ENCODE measurements around the gene ATP11B. TPM values are rescaled to one million over a fixed set of nuclear protein-coding genes. Genes with fewer than 3 reads are reported as not detected.

The ATP11B gene
- total and polyA plus RNA-seq, 2 donors (not counting 1 experiment from before 2014, with no cell fraction given): 34.9 to 77.8 TPM

DNA sequence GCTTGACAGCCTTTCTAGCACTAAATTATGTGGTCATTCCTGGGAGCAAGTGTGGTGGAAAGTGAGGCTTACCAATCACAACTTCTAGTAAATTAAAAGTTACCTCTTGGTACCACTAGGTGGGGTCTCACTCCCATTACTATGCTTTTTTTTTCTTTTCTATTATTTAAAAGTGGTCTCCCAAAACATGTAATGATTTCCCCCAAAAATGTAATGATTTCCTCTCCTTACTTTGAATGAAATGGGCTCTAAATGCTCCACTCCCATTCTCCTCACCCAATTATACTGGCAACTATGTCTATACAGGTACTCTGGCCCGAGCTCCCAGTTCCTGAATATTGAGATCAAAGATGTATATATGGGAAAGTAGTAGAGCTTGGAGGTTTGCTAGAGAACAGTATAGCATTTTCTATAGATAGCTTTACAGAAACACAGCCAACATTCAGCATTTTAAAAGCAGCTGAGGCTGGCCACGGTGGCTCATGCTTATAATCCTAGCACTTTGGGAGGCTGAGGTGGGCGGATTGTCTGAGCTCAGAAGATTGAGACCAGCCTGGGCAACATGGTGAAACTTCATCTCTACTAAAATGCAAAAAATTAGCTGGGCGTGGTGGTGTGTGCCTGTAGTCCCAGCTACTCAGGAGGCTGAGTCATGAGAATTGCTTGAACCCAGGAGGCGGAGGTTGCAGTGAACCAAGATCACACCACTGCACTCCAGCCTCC lies 116.2 kb downstream of the ATP11B start:
- Histone ChIP-seq H3K27ac (ENCODE audit: insufficient read depth, low read length) (no peak overlapping the region), H3K9ac (ENCODE audit: insufficient read depth, low read length) (no peak overlapping the region), H3K4me3 (replicated peaks in 1 of 4; ENCODE audit: control extremely low read depth in 1 of 4, insufficient read depth in 1 of 4, low read depth in 3 of 4, low read length in 4 of 4) (no peak overlapping the region), H3K9me3 (ENCODE audit: control insufficient read depth, insufficient read depth, low read depth, low read length) (no peaks in the 10 kb centered on the region), H3K4me2 (ENCODE audit: extremely low read depth, insufficient read depth, low read length) (no peak overlapping the region), H3K36me3 (ENCODE audit: control insufficient read depth, insufficient read depth, low read length) (no peaks in the 10 kb centered on the region), H3K79me2 (ENCODE audit: control insufficient read depth, insufficient read depth, low read length) (no peaks in the 10 kb centered on the region), H3K4me1 (ENCODE audit: control insufficient read depth, extremely low read depth, insufficient read depth, low read length) (no peaks in the 10 kb centered on the region), H4K20me1 (ENCODE audit: control insufficient read depth, extremely low read depth, insufficient read depth, low read length) (no peaks in the 10 kb centered on the region), H3K27me3 (ENCODE audit: control insufficient read depth, insufficient read depth, low read length) (no peaks in the 10 kb centered on the region), H2AFZ (ENCODE audit: low read length) (no peak overlapping the region)
- TF ChIP-seq, protein P1, sequence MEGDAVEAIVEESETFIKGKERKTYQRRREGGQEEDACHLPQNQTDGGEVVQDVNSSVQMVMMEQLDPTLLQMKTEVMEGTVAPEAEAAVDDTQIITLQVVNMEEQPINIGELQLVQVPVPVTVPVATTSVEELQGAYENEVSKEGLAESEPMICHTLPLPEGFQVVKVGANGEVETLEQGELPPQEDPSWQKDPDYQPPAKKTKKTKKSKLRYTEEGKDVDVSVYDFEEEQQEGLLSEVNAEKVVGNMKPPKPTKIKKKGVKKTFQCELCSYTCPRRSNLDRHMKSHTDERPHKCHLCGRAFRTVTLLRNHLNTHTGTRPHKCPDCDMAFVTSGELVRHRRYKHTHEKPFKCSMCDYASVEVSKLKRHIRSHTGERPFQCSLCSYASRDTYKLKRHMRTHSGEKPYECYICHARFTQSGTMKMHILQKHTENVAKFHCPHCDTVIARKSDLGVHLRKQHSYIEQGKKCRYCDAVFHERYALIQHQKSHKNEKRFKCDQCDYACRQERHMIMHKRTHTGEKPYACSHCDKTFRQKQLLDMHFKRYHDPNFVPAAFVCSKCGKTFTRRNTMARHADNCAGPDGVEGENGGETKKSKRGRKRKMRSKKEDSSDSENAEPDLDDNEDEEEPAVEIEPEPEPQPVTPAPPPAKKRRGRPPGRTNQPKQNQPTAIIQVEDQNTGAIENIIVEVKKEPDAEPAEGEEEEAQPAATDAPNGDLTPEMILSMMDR (conservative IDR thresholded peaks at IDR 0.05 in 1 of 2, IDR thresholded peaks at IDR 0.05 in 1 of 2; ENCODE audit: low read depth in 1 of 2, low read length in 2 of 2): peak; percentile 39 to 54
- TF ChIP-seq EZH2 (IDR thresholded peaks at IDR 0.05; ENCODE audit: low read length, missing control alignments): no peak
- peak; percentile 39 for DNase-seq (ENCODE audit: low read depth in 2 of 2)

DNA sequence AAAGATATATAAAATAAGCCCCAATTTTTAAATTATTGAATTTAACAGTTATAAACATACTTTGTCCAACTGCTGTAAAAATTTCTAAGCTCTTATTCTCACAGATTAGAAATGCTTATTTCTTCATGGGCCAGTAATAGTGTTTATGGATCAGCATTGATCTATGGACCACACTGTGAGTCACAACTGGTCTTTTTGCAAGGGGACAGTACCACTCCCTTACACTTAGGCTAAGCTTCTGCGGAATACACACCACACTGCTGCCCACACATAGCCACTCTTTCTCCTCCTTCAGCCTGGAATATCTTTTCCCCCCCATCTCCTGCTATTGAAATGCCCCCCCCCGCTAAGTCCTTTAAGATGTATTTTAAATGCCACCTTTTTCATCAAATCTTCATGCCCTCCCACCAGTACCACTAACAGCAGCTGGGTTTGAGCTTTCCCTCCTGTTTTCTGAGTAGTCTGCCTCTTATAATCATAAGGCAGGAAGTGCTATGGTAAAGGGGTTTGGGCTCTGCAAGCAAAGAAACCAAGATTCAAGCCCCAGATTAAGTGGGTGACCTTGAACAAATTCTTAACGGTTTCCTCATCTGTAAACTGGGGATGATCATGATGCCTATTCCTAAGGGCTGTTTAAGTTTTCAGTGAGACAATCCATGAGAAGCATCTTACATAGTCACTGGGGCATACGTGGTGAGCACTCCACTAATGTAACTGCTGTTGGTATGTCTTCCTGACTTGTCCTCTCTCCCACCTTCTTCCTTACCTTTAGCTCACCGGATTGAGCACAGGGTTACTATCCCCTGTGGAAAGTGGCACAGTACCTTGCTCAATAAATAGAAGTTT lies 117.9 kb downstream of the ATP11B start:
- H4K20me1 ChIP-seq (ENCODE audit: control insufficient read depth, extremely low read depth, insufficient read depth, low read length): no peaks in the 10 kb centered on the region
- no peak overlapping the region for H2AFZ ChIP-seq (ENCODE audit: low read length)
- H3K4me1 ChIP-seq (ENCODE audit: control insufficient read depth, extremely low read depth, insufficient read depth, low read length): no peaks in the 10 kb centered on the region
- H3K9me3 ChIP-seq (ENCODE audit: control insufficient read depth, insufficient read depth, low read depth, low read length): no peaks in the 10 kb centered on the region
- TF ChIP-seq, protein P1 (conservative IDR thresholded peaks at IDR 0.05 in 1 of 2, IDR thresholded peaks at IDR 0.05 in 1 of 2; ENCODE audit: low read depth in 1 of 2, low read length in 2 of 2): no peak
- TF ChIP-seq EZH2 (IDR thresholded peaks at IDR 0.05; ENCODE audit: low read length, missing control alignments): no peak
- H3K4me3 ChIP-seq (replicated peaks in 1 of 4; ENCODE audit: control extremely low read depth in 1 of 4, insufficient read depth in 1 of 4, low read depth in 3 of 4, low read length in 4 of 4): no peak overlapping the region
- H3K79me2 ChIP-seq (ENCODE audit: control insufficient read depth, insufficient read depth, low read length): no peaks in the 10 kb centered on the region
- H3K9ac ChIP-seq (ENCODE audit: insufficient read depth, low read length): no peak overlapping the region
- no peak overlapping the region for H3K4me2 ChIP-seq (ENCODE audit: extremely low read depth, insufficient read depth, low read length)
- DNase-seq (ENCODE audit: low read depth in 2 of 2): no peak
- H3K27me3 ChIP-seq (ENCODE audit: control insufficient read depth, insufficient read depth, low read length): no peaks in the 10 kb centered on the region
- H3K36me3 ChIP-seq (ENCODE audit: control insufficient read depth, insufficient read depth, low read length): no peaks in the 10 kb centered on the region
- H3K27ac ChIP-seq (ENCODE audit: insufficient read depth, low read length): no peak overlapping the region

DNA sequence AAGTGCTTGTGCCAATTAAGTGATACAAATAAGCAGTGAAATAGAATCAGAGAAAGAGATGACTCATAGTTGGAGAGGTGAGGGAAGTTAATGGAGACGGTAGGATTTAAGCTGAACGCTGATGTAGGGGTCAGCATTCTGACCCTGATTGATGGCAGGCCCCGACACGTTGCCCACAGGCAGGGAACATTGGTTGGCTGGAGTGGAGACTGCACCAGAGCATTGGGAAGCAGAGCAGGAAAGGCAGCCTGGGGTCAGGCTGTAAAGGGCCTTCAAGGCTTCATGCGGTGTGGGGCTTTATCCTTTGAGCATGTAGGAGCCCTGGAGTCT lies 118.4 kb downstream of the ATP11B start:
- Histone ChIP-seq H3K27ac (ENCODE audit: insufficient read depth, low read length) (no peak overlapping the region), H3K9me3 (ENCODE audit: control insufficient read depth, insufficient read depth, low read depth, low read length) (no peaks in the 10 kb centered on the region), H3K4me3 (replicated peaks in 1 of 4; ENCODE audit: control extremely low read depth in 1 of 4, insufficient read depth in 1 of 4, low read depth in 3 of 4, low read length in 4 of 4) (no peak overlapping the region), H2AFZ (ENCODE audit: low read length) (no peak overlapping the region), H3K4me2 (ENCODE audit: extremely low read depth, insufficient read depth, low read length) (no peak overlapping the region), H3K79me2 (ENCODE audit: control insufficient read depth, insufficient read depth, low read length) (no peaks in the 10 kb centered on the region), H3K4me1 (ENCODE audit: control insufficient read depth, extremely low read depth, insufficient read depth, low read length) (no peaks in the 10 kb centered on the region), H3K9ac (ENCODE audit: insufficient read depth, low read length) (no peak overlapping the region), H3K27me3 (ENCODE audit: control insufficient read depth, insufficient read depth, low read length) (no peaks in the 10 kb centered on the region), H3K36me3 (ENCODE audit: control insufficient read depth, insufficient read depth, low read length) (no peaks in the 10 kb centered on the region), H4K20me1 (ENCODE audit: control insufficient read depth, extremely low read depth, insufficient read depth, low read length) (no peaks in the 10 kb centered on the region)
- TF ChIP-seq, protein P1 (conservative IDR thresholded peaks at IDR 0.05 in 1 of 2, IDR thresholded peaks at IDR 0.05 in 1 of 2; ENCODE audit: low read depth in 1 of 2, low read length in 2 of 2): no peak
- no peak for TF ChIP-seq EZH2 (IDR thresholded peaks at IDR 0.05; ENCODE audit: low read length, missing control alignments)
- peak in 1 of 2 donors; percentile 19 for DNase-seq (ENCODE audit: low read depth in 2 of 2)
